Ectodermal cell (in vitro differentiated cells): ENCODE results near the gene DAZL.

ENCODE experiments used
- H3K27ac ChIP-seq: 2 replicates; pipeline ENCODE4 v1.7.0; 2013; ENCODE audit warnings: mild to moderate bottlenecking, low read depth, low read length; ENCODE audit not compliant: insufficient read depth, poor library complexity, severe bottlenecking
- H3K27me3 ChIP-seq: 2 replicates; pipeline ENCODE4 v1.7.0; 2013; ENCODE audit warnings: mild to moderate bottlenecking, low read length; ENCODE audit not compliant: insufficient read depth, control insufficient read depth, poor library complexity, severe bottlenecking
- H3K36me3 ChIP-seq: one replicate; pipeline ENCODE4 v1.7.0; 2013; ENCODE audit warnings: low read length; ENCODE audit not compliant: control insufficient read depth, insufficient read depth
- H3K4me1 ChIP-seq: one replicate; pipeline ENCODE4 v1.7.0; 2013; ENCODE audit warnings: low read length; ENCODE audit not compliant: control insufficient read depth, insufficient read depth
- H3K4me3 ChIP-seq: 2 replicates; pipeline ENCODE4 v1.7.0; 2013; ENCODE audit warnings: low read depth, low read length, control low read depth; ENCODE audit not compliant: insufficient read depth
- H3K9me3 ChIP-seq: 2 replicates; pipeline ENCODE4 v1.7.0; 2013; ENCODE audit warnings: mild to moderate bottlenecking, low read length, moderate library complexity; ENCODE audit not compliant: control insufficient read depth
- WGBS, 2 experiments: methylation state at CpG; one replicate each; pipeline ENCODE4 v1.1.7; 2013; ENCODE audit warnings: missing lambda C conversion rate in 2 of 2; 5-methylcytosine and 5-hydroxymethylcytosine counted together

Gene DAZL

DNA sequence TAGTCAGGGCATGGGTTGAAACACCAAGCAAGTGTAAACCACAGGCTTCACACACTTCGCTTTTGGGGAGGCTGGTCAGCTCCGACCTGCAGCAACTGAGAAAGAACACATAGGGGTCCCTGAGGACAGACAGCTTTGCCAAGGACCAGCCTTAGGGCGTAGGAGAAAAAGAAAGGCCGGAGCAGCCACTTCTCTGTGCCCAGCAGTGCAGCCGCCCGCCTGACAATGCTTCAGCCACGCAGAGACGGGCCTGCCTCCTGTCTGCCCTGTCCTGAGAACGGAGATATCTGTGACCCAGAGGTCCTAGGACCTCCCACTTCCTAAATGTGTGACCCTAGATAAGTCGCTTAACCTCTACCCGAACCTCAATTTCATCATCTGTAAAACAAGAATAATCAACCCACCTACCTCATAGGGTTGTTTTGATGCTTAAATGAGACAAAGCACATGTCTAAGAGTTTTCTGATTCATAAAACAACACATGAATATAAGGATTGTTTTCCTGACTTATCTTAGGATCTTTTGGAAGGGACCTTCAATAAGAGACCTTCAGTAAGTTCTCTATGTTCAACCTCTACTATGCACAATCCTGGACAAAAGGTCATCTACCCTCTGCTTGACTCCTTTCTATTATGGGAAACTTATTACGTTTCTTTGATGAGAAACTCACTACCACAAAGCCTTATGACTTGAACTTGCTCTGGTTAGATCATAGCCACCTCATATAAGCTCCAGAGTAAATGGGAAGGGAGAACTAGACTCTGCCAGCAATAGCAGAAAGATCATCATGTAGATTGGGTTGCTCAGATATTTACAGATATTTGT lies 58.8 kb downstream of the DAZL start:
- WGBS, 2 experiments: 88 to 92% methylated on average over 12 of the region's 12 CpGs
- H3K36me3 ChIP-seq: no peaks in the 10 kb centered on the region
- H3K4me1 ChIP-seq: no peaks in the 10 kb centered on the region
- H3K27me3 ChIP-seq: no peaks in the 10 kb centered on the region
- no peak overlapping the region for H3K4me3 ChIP-seq
- H3K9me3 ChIP-seq: no peaks in the 10 kb centered on the region
- no peak overlapping the region for H3K27ac ChIP-seq

DNA sequence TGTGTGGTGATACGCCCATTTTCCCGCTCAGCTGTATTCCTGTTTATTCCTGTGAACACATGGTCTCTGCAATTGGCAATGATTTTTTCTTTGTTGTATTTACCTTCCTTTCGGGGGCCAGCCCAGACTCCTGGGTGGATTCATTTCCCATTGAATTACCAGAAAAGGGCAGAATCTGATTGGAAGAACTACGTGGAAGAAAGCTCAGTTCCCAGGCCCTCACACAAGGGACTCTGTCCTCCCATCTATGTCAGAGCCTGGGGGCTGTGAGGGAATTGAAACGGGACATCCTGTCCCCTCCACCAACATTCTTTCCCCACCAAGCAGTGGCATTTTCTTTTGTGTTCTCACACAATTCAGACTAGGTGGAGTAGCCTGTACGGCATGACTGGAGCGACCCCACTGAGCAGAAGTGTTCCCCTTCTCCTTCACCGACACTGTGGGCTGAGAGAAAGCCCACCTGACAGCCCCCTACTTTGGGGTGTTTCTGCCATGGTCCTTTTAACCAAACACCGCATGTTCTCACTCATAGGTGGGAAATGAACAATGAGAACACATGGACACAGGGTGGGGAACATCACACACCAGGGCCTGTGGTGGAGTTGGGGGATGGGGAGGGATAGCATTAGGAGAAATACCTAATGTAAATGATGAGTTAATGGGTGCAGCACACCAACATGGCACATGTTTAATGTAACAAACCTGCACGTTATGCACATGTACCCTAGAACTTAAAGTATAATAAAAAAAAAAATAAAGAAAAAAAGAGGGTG lies 59.6 kb downstream of the DAZL start:
- no peak overlapping the region for H3K4me3 ChIP-seq
- no peaks in the 10 kb centered on the region for H3K36me3 ChIP-seq
- no peaks in the 10 kb centered on the region for H3K4me1 ChIP-seq
- 86 to 87% methylated on average over 9 to 10 of the region's 10 CpGs for WGBS, 2 experiments
- H3K27ac ChIP-seq: no peak overlapping the region
- no peaks in the 10 kb centered on the region for H3K27me3 ChIP-seq
- no peaks in the 10 kb centered on the region for H3K9me3 ChIP-seq

DNA sequence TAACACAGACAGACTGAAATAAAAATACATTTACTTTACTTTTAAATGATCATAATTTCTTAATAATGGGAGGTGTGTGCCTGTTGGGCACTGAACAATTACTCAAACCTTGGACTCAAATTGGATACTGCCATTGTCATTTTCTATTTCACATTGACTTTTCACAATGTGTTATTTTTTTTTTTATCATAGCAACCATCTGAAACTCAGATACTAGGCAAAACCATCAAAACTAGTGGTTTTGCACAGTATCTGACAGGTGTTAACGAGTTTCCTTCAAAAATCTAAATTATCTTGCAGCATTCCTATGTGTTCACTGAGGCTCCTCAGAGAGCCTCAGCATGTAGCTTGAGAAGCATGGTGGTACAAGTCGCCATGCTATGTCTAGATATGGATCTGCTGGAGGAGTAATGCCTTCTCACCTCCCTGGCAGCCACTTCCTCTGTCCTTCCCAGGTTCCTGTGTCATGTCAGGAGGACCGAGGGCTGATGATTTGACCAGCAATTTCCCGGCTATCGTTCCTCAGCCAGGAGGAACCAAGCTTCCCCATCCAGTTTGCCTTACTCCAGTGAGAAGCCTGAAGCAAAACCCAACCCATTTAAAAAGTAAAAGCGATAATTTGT lies 61.9 kb downstream of the DAZL start:
- Histone ChIP-seq H3K4me1 (no peaks in the 10 kb centered on the region), H3K27me3 (no peaks in the 10 kb centered on the region), H3K36me3 (no peaks in the 10 kb centered on the region), H3K4me3 (no peak overlapping the region), H3K9me3 (no peaks in the 10 kb centered on the region), H3K27ac (no peak overlapping the region)
- WGBS, 2 experiments: 89 to 97% methylated on average over 6 of the region's 6 CpGs

DNA sequence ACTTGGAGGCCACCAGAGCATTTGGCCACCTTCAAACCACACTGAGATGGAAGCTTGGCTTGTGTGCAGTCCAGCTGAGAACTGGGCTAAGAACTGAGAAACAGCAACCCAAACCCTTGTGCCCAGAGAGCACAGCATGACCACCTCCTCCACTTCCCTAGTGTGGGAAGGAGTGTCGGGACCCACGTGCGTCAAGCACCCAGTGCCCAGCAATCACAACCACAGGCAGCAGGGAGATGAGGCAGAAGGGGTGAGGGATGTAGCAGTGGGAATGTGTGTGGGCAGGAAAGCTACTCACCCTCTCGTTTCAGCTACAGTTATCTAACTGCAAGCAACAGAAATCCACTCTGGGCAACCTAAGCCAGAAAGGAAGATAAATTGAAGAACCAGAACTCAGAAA lies 66.7 kb downstream of the DAZL start:
- Histone ChIP-seq H3K27ac (no peak overlapping the region), H3K36me3 (no peaks in the 10 kb centered on the region), H3K4me3 (no peak overlapping the region), H3K27me3 (no peaks in the 10 kb centered on the region), H3K4me1 (no peaks in the 10 kb centered on the region), H3K9me3 (no peaks in the 10 kb centered on the region)
- WGBS, 2 experiments: 91 to 99% methylated on average over 4 of the region's 4 CpGs

DNA sequence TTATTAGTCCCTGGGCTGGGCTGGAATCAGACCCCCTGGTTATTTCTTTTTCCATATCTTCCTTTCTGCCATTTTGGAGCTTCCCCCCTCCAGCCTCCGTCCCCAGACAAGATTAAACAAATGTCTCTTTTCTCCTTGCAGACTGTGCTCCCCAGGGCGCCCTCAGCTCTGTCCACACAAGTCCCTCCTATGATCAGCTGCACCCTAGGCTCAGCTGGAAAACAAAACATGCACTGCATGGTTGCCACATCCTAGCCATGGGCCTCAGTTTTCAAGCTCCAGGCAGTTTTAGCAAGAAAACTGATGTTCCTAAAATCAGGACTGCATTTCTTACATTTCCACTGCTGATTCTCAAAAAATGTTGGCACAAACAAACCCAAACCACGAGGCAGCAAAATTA lies 68.2 kb downstream of the DAZL start:
- H3K36me3 ChIP-seq: no peaks in the 10 kb centered on the region
- 73 to 81% methylated on average over 3 of the region's 3 CpGs for WGBS, 2 experiments
- no peaks in the 10 kb centered on the region for H3K9me3 ChIP-seq
- no peak overlapping the region for H3K27ac ChIP-seq
- no peaks in the 10 kb centered on the region for H3K27me3 ChIP-seq
- no peaks in the 10 kb centered on the region for H3K4me1 ChIP-seq
- H3K4me3 ChIP-seq: no peak overlapping the region
